Right hindlimb (tissue), 1 donor: ENCODE measurements around the gene CYP8B1.
"Not testable (repeated sequence)": the region's sequence is repeated elsewhere in the genome, so short reads cannot be mapped to it uniquely, and the experiment has no call there.

ENCODE experiments used
- DNase-seq: peaks from one replicate; pipeline ENCODE4 v3.0.0-alpha.2; 2018

CYP8B1 gene

GRCh38 chr3:42883251-42883930, 7.7 kb upstream of the CYP8B1 start:
- DNase-seq: not testable (repeated sequence)

- peak; percentile 92 for DNase-seq
Observed at GRCh38 chr3:42880601-42881451, 5.1 kb upstream of the CYP8B1 start.

GRCh38 chr3:42880183-42880582, 4.5 kb upstream of the CYP8B1 start:
- DNase-seq: no peak

GRCh38 chr3:42877881-42878280, 2.2 kb upstream of the CYP8B1 start:
- no peak for DNase-seq

DNA sequence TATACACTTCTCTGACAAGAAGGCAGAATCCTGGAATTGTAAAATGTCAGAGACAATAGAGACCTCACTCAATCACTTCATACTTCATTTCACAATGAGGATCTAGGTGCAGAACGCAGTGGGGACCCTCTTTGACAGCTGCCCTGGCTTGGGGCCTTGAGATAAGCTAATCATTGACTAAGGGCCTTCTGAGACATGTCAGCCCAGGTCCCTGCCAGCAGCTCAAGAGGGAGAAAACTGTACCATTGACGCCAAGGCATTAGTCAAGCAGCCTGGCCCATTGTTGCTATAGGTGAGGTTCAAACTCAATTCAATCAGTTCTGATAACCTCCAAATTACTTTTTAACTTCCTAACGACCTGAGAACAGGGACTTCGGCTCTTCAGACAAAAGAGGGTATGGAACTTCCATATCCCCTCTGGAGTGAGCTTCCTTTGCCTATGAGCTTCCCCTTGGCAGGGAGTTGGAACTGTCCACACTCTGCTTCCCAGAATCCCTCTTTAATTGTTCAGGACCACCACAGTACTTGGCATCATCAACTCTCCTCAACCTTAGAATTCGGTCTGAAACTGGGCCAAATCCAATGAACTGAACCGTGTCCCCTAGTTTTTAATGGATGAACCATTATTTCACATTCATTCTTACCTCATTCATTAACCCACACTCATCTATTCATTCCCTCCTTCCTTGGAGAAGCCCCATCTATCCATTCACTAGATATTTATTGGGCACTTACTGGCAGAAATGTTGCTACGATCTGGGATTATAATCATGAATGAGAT, 1.5 kb upstream of the CYP8B1 start:
- no peak for DNase-seq

DNA sequence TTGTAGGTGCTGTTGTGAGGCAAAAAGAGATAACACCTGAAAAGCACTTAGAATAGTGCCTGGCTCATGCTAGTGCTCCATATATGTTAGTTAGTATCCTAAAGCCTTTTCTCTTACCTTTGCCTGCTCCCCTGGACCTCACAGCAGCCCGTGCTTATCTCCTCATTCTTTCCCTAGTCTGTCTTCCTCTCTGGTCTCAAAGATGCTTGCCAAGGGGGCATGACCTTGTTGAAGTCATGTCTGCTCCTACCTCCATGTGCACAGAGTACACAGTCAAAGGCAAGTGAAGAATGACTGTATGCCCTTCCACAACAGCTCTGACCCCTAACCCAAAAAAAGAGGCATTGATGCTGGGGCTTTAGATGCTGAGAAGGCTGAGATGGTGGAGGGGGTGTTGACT, 722 bp upstream of the CYP8B1 start:
- DNase-seq: no peak

DNA sequence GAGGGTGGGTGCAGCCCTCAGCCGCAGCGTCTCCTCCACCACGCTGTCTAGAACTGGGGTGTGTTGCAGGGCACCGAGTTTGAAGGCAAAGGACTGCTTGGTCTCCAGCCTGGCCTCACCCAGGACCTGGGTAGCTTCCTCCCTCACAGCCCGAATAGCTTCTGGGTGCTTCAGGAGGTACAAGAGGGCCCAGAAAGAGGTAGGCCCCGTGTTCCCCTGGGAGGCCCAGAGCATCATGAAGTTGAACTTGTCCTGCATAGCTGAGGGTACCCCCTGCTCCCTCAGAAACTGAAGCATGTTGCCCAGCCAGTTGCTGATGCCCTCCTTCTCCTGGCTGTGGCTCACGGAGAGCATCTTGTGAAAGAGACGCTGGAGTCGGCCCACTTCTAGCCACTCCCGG, 930 bp downstream of the CYP8B1 start:
- DNase-seq: no peak

- DNase-seq: no peak
Observed at GRCh38 chr3:42873221-42873982, 2.3 kb downstream of the CYP8B1 start.

GRCh38 chr3:42872718-42873117, 3.0 kb downstream of the CYP8B1 start:
- no peak for DNase-seq

- peak; percentile 42 for DNase-seq
Observed at GRCh38 chr3:42871592-42872196, 4.0 kb downstream of the CYP8B1 start.

DNA sequence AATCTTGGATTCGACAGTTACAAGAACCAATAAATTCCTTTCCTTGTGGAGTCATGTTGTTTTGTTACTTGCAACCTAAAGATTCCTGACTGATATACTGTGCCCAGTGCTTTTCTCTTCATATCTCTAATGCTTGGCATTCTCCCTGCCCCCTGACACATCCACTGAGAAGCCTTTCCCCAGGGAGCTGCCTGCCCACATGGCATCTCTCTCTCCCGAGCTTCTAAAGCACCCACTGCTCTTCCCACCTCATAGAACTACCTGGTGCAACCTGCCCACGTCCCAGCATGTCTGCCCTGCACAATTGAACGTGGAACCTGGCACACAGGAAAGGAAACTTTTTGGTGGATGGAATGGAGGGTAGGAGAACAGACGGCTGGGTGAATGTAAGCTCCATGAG, 6.8 kb downstream of the CYP8B1 start:
- no peak for DNase-seq

DNA sequence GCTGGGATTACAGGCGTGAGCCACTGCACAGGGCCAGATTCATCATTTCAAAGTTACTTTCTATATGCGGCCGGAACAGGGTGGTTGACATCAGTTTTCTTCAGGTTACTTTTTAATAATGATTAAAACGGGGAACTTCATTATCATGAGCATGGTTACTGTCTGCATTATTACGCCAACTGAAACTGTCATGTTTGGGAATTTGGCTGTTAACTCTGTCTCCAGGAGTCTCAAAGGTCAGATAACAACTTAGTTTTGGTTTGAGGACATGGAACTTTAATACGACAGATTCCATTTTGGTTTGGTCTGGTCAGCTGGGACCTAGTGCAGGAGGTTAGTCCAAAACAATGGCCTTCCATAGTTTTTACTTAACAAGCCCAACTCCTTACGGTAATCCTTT, 8.5 kb downstream of the CYP8B1 start:
- DNase-seq: no peak

DNA sequence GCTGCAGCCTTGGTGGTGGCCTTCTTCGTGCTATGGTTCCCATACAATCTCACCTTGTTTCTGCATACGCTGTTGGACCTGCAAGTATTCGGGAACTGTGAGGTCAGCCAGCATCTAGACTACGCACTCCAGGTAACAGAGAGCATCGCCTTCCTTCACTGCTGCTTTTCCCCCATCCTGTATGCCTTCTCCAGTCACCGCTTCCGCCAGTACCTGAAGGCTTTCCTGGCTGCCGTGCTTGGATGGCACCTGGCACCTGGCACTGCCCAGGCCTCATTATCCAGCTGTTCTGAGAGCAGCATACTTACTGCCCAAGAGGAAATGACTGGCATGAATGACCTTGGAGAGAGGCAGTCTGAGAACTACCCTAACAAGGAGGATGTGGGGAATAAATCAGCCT, 10.4 kb downstream of the CYP8B1 start:
- no peak for DNase-seq

- DNase-seq: no peak
Observed at GRCh38 chr3:42864321-42864950, 11.2 kb downstream of the CYP8B1 start.

GRCh38 chr3:42856544-42856943, 19.1 kb downstream of the CYP8B1 start:
- no peak for DNase-seq

DNA sequence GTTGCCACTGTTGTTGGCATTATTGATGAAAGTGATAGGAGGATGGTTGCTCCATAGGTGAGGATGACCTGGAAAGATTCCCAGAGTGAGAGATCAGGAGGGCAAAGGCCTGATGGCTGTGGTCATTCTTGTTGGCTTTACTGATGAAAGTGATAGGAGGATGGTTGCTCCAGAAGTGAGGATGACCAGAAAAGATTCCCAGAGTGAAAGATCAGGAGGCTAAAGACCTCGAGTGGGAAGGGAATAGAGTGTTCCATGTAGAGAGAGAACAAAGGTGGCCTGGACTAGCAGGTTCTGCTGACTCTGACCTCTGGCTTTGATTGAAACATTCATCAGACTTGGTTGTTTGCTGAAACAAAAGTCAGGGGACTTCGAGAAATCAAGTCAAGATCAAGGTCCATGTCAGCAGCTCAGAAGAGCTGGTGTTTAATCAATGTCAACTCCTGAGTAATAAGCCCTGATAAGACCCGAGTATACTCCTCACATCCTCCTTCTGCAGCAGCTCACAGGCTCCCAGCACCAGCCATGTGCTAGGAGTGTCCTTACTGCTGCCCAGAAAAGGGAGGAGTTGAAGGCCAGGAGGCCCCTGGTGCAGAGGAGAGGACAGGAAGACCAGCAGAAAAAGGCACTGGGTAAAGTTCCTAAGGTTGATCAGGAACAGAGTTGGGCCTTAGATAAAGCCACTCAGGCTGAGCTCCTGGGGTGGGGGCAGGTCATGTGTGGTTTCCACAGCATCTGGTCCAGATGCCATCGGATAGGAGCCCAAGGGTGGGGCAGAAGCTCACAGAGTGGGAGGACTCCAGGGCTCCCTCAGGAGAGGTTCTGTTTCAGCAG, 19.9 kb downstream of the CYP8B1 start:
- no peak for DNase-seq

GRCh38 chr3:42855219-42855546, 20.5 kb downstream of the CYP8B1 start:
- no peak for DNase-seq

GRCh38 chr3:42853739-42854302, 21.9 kb downstream of the CYP8B1 start:
- no peak for DNase-seq

DNA sequence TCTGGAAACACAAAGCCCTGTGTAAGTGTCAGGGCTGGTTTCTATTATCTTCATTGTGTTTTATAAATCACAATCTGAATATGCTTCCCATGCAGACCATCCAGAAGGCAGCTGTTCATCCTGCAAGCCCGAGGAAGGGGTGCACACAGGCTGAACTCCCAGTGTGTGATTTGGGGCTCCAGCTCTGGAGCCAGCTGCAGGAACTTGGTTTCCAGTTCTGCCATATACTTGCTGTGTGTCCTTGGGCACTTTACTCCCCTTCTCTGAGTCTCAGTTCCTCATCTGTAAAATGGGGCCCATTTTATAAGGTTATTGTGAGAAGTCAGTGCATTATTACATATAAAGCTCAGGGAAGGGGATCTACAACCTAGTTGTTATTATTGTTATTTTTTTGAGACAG, 22.6 kb downstream of the CYP8B1 start:
- DNase-seq: no peak

- DNase-seq: peak; percentile 36
Observed at GRCh38 chr3:42852441-42852840, 23.2 kb downstream of the CYP8B1 start.
